H9 (cell line): Measurements from ENCODE around the gene AKAIN1. TPM values are rescaled to one million over a fixed set of nuclear protein-coding genes. Genes with fewer than 3 reads are reported as not detected.

ENCODE experiments used
- DNase-seq: peaks from one replicate; pipeline ENCODE4 v3.0.0-alpha.2; 2017
- H2AFZ ChIP-seq: one replicate; pipeline ENCODE4 v1.6.1; 2013; ENCODE audit warnings: mild to moderate bottlenecking, low read length, control low read depth, moderate library complexity
- H2AK5ac ChIP-seq: 2 replicates; pipeline ENCODE4 v1.6.1; 2013; ENCODE audit warnings: low read length, control low read depth, mixed read lengths; ENCODE audit not compliant: insufficient read length
- H2BK120ac ChIP-seq: one replicate; pipeline ENCODE4 v1.6.1; 2013; ENCODE audit warnings: low read depth, mild to moderate bottlenecking, low read length, control low read depth, inconsistent platforms; ENCODE audit not compliant: poor library complexity, severe bottlenecking
- H2BK12ac ChIP-seq: 2 replicates; pipeline ENCODE4 v1.6.1; 2013; ENCODE audit warnings: low read length, control low read depth, mixed read lengths, low read depth; ENCODE audit not compliant: insufficient read length
- H2BK15ac ChIP-seq: 2 replicates; pipeline ENCODE4 v1.6.1; 2013; ENCODE audit warnings: low read depth, low read length, control low read depth
- H2BK20ac ChIP-seq: one replicate; pipeline ENCODE4 v1.6.1; 2013; ENCODE audit warnings: low read depth, mild to moderate bottlenecking, low read length, control low read depth, inconsistent platforms; ENCODE audit not compliant: poor library complexity, severe bottlenecking
- H2BK5ac ChIP-seq: 2 replicates; pipeline ENCODE4 v1.6.1; 2013; ENCODE audit warnings: low read length, control low read depth, mixed read lengths; ENCODE audit not compliant: insufficient read length
- H3K14ac ChIP-seq: 2 replicates; pipeline ENCODE4 v1.6.1; 2013; ENCODE audit warnings: low read length, control low read depth; ENCODE audit not compliant: insufficient read depth
- H3K18ac ChIP-seq: 2 replicates; pipeline ENCODE4 v1.6.1; 2013; ENCODE audit warnings: low read depth, mild to moderate bottlenecking, mixed read lengths, low read length, control low read depth; ENCODE audit not compliant: insufficient read length
- H3K23ac ChIP-seq: 2 replicates; pipeline ENCODE4 v1.6.1; 2013; ENCODE audit warnings: low read length, control low read depth, mixed read lengths, low read depth; ENCODE audit not compliant: insufficient read length
- H3K23me2 ChIP-seq: 2 replicates; pipeline ENCODE4 v1.6.1; 2013; ENCODE audit warnings: low read depth, mild to moderate bottlenecking, mixed read lengths, low read length, control low read depth; ENCODE audit not compliant: insufficient read length, poor library complexity, severe bottlenecking
- H3K27ac ChIP-seq: 2 replicates; pipeline ENCODE4 v1.5.1; 2013; ENCODE audit warnings: low read length, control low read depth, mixed read lengths, low read depth; ENCODE audit not compliant: insufficient read length
- H3K27me3 ChIP-seq: 2 replicates; pipeline ENCODE4 v1.6.1; 2013; ENCODE audit warnings: low read length, control low read depth, inconsistent platforms; ENCODE audit not compliant: insufficient read depth
- H3K4ac ChIP-seq: 2 replicates; pipeline ENCODE4 v1.6.1; 2013; ENCODE audit warnings: low read depth, mild to moderate bottlenecking, control low read depth, inconsistent platforms, low read length, moderate library complexity
- H3K4me1 ChIP-seq: 2 replicates; pipeline ENCODE4 v1.6.1; 2013; ENCODE audit warnings: low read length, control low read depth, inconsistent platforms; ENCODE audit not compliant: insufficient read depth
- H3K4me2 ChIP-seq: 2 replicates; pipeline ENCODE4 v1.6.1; 2013; ENCODE audit warnings: low read length, control low read depth, mixed read lengths; ENCODE audit not compliant: insufficient read length, insufficient read depth
- H3K56ac ChIP-seq: 2 replicates; pipeline ENCODE4 v1.6.1; 2013; ENCODE audit warnings: low read depth, mild to moderate bottlenecking, mixed read lengths, low read length, control low read depth; ENCODE audit not compliant: insufficient read length
- H3K79me1 ChIP-seq: 2 replicates; pipeline ENCODE4 v1.6.1; 2013; ENCODE audit warnings: low read depth, mild to moderate bottlenecking, moderate library complexity, low read length, control low read depth, inconsistent platforms; ENCODE audit not compliant: insufficient read depth, poor library complexity, severe bottlenecking
- H3K79me2 ChIP-seq: 2 replicates; pipeline ENCODE4 v1.6.1; 2013; ENCODE audit warnings: low read length, control low read depth, inconsistent platforms; ENCODE audit not compliant: insufficient read depth
- H3K9ac ChIP-seq: 2 replicates; pipeline ENCODE4 v1.6.1; 2013; ENCODE audit warnings: low read length, control low read depth, mixed read lengths; ENCODE audit not compliant: insufficient read length; ENCODE audit errors: extremely low read depth
- H3K9me3 ChIP-seq: one replicate; pipeline ENCODE4 v1.6.1; 2013; ENCODE audit warnings: low read depth, low read length, inconsistent platforms; ENCODE audit not compliant: control insufficient read depth
- H3T11ph ChIP-seq: one replicate; pipeline ENCODE4 v1.6.1; 2013; ENCODE audit warnings: mild to moderate bottlenecking, low read length, control low read depth, inconsistent platforms
- H4K20me1 ChIP-seq: one replicate; pipeline ENCODE4 v1.6.1; 2013; ENCODE audit not compliant: control insufficient read depth, insufficient read length, insufficient read depth
- H4K5ac ChIP-seq: 2 replicates; pipeline ENCODE4 v1.6.1; 2013; ENCODE audit warnings: low read depth, mild to moderate bottlenecking, mixed read lengths, low read length, control low read depth; ENCODE audit not compliant: insufficient read length
- H4K8ac ChIP-seq: replicated peaks from 2 replicates; pipeline ENCODE4 v1.6.1; 2013; ENCODE audit warnings: low read length, control low read depth, mixed read lengths, low read depth; ENCODE audit not compliant: insufficient read length
- H4K91ac ChIP-seq: 2 replicates; pipeline ENCODE4 v1.6.1; 2013; ENCODE audit warnings: low read depth, mild to moderate bottlenecking, moderate library complexity, mixed read lengths, low read length, control low read depth; ENCODE audit not compliant: insufficient read length
- H3K27ac Mint-ChIP-seq, 3 experiments: 2 replicates in 2 of 3; 3 replicates in 1 of 3; pipeline ENCODE4 v1.8.0; 2020 to 2021; ENCODE audit warnings: mixed read lengths in 3 of 3, mild to moderate bottlenecking in 1 of 3, moderate library complexity in 1 of 3
- H3K27me3 Mint-ChIP-seq: 2 replicates; pipeline ENCODE4 v1.8.0; 2021; ENCODE audit warnings: low read depth, mild to moderate bottlenecking, moderate library complexity, mixed read lengths
- H3K36me3 Mint-ChIP-seq, 3 experiments: 2 replicates in 2 of 3; 3 replicates in 1 of 3; pipeline ENCODE4 v1.8.0; 2020 to 2021; ENCODE audit warnings: low read depth in 3 of 3, mixed read lengths in 3 of 3; ENCODE audit not compliant: insufficient read depth in 1 of 3
- H3K4me1 Mint-ChIP-seq, 2 experiments: 2 replicates each; pipeline ENCODE4 v1.8.0; 2020; ENCODE audit warnings: mixed read lengths in 2 of 2
- H3K4me3 Mint-ChIP-seq, 2 experiments: 2 replicates in 1 of 2; 3 replicates in 1 of 2; pipeline ENCODE4 v1.8.0; 2020 to 2021; ENCODE audit warnings: mild to moderate bottlenecking in 2 of 2, mixed read lengths in 2 of 2, moderate library complexity in 1 of 2
- H3K9me3 Mint-ChIP-seq, 2 experiments: 2 replicates in 1 of 2; 3 replicates in 1 of 2; pipeline ENCODE4 v1.8.0; 2020; ENCODE audit warnings: mild to moderate bottlenecking in 2 of 2, mixed read lengths in 2 of 2, moderate library complexity in 1 of 2
- WGBS: extraction: QIAGEN DNeasy Blood & Tissue Kit; methylation state at CpG from one replicate; pipeline ENCODE4 v1.1.7; 2013; ENCODE audit warnings: missing lambda C conversion rate, low lambda C conversion rate, mixed read lengths; ENCODE audit not compliant: insufficient read length; ENCODE audit errors: extremely low coverage; 5-methylcytosine and 5-hydroxymethylcytosine counted together
- total RNA-seq: library from RNA; stranded (reverse); gene quantifications from 2 replicates; pipeline ENCODE4 v1.2.1, GENCODE V29; 2021
- TF ChIP-seq, protein P1 (sequence below): fragments of 200-600 bp; sonication (generic); conservative IDR thresholded peaks from 3 replicates; pipeline ENCODE4 v1.8.0; 2021; ENCODE audit warnings: antibody characterized with exemption, mild to moderate bottlenecking

The AKAIN1 gene
- total RNA-seq, 1 experiment from 2014 or later: not detected

GRCh38 chr18:5175378-5175777 lies 21.7 kb downstream of the AKAIN1 start:
- no peak overlapping the region for H2AK5ac ChIP-seq
- TF ChIP-seq, protein P1, sequence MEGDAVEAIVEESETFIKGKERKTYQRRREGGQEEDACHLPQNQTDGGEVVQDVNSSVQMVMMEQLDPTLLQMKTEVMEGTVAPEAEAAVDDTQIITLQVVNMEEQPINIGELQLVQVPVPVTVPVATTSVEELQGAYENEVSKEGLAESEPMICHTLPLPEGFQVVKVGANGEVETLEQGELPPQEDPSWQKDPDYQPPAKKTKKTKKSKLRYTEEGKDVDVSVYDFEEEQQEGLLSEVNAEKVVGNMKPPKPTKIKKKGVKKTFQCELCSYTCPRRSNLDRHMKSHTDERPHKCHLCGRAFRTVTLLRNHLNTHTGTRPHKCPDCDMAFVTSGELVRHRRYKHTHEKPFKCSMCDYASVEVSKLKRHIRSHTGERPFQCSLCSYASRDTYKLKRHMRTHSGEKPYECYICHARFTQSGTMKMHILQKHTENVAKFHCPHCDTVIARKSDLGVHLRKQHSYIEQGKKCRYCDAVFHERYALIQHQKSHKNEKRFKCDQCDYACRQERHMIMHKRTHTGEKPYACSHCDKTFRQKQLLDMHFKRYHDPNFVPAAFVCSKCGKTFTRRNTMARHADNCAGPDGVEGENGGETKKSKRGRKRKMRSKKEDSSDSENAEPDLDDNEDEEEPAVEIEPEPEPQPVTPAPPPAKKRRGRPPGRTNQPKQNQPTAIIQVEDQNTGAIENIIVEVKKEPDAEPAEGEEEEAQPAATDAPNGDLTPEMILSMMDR: no peak
- WGBS: no CpG with 5 or more reads among the region's 5 CpGs
- peaks cover 7% of the 10 kb centered on the region; the same call in 1 of the 2 replicates for H3K27me3 Mint-ChIP-seq
- H3K4me1 ChIP-seq: no peaks in the 10 kb centered on the region
- no peaks in the 10 kb centered on the region for H3K27me3 ChIP-seq
- H2BK20ac ChIP-seq: no peak overlapping the region
- no peak overlapping the region for H4K8ac ChIP-seq
- H2BK5ac ChIP-seq: no peak overlapping the region
- H3K79me1 ChIP-seq: no peaks in the 10 kb centered on the region
- no peak overlapping the region for H3T11ph ChIP-seq
- no peak overlapping the region for H4K5ac ChIP-seq
- no peaks in the 10 kb centered on the region for H4K20me1 ChIP-seq
- H2BK12ac ChIP-seq: no peak overlapping the region
- H3K9ac ChIP-seq: no peak overlapping the region
- no peaks in the 10 kb centered on the region for H3K79me2 ChIP-seq
- no peak for DNase-seq
- no peaks in the 10 kb centered on the region for H3K9me3 ChIP-seq
- no peak overlapping the region for H3K4me3 Mint-ChIP-seq
- no peak overlapping the region for H4K91ac ChIP-seq
- H3K18ac ChIP-seq: no peak overlapping the region
- no peak overlapping the region for H2AFZ ChIP-seq
- no peaks in the 10 kb centered on the region for H3K36me3 Mint-ChIP-seq
- no peak overlapping the region for H2BK15ac ChIP-seq
- H3K4me2 ChIP-seq: no peak overlapping the region
- no peaks in the 10 kb centered on the region; a peak in 1 of 5 replicates for H3K9me3 Mint-ChIP-seq
- no peak overlapping the region for H2BK120ac ChIP-seq
- H3K23me2 ChIP-seq: no peaks in the 10 kb centered on the region
- H3K4ac ChIP-seq: no peak overlapping the region
- peaks cover 8% of the 10 kb centered on the region in 2 experiments for H3K4me1 Mint-ChIP-seq
- H3K27ac ChIP-seq: no peak overlapping the region
- H3K23ac ChIP-seq: no peak overlapping the region
- H3K14ac ChIP-seq: no peak overlapping the region
- no peak overlapping the region for H3K27ac Mint-ChIP-seq
- H3K56ac ChIP-seq: no peak overlapping the region
